Type B pancreatic cell (in vitro differentiated cells): ENCODE results near the gene IFNA2. TPM values are rescaled to one million over a fixed set of nuclear protein-coding genes. Genes with fewer than 3 reads are reported as not detected.

Experiments
- DNase-seq: peaks from one replicate; pipeline ENCODE4 v3.0.0; 2021; ENCODE audit warnings: mixed read lengths; ENCODE audit not compliant: unreplicated experiment; ENCODE audit errors: extremely low spot score
- H3K27ac Mint-ChIP-seq: 2 replicates; pipeline ENCODE4 v1.8.0; 2021; ENCODE audit warnings: mild to moderate bottlenecking, mixed read lengths
- H3K27me3 Mint-ChIP-seq: 2 replicates; pipeline ENCODE4 v1.8.0; 2021; ENCODE audit warnings: mixed read lengths
- H3K36me3 Mint-ChIP-seq: 2 replicates; pipeline ENCODE4 v1.8.0; 2021; ENCODE audit warnings: mixed read lengths
- H3K4me1 Mint-ChIP-seq: one replicate; pipeline ENCODE4 v1.8.0; 2021; ENCODE audit warnings: mixed read lengths; ENCODE audit not compliant: unreplicated experiment
- H3K4me3 Mint-ChIP-seq: 2 replicates; pipeline ENCODE4 v1.8.0; 2021; ENCODE audit warnings: mild to moderate bottlenecking, mixed read lengths
- H3K9me3 Mint-ChIP-seq: 2 replicates; pipeline ENCODE4 v1.8.0; 2021; ENCODE audit warnings: mixed read lengths
- CTCF ChIP-seq: fragments of 200-600 bp; sonication (generic); conservative IDR thresholded peaks from 2 replicates; pipeline ENCODE4 v1.5.0; 2021; ENCODE audit warnings: antibody characterized with exemption, mild to moderate bottlenecking
- total RNA-seq: library from RNA; stranded (reverse); gene quantifications from 2 replicates; pipeline ENCODE4 v1.2.1, GENCODE V29; 2021; ENCODE audit warnings: low replicate concordance

The IFNA2 gene
- total RNA-seq, 1 donor from 2014 or later = not detected

DNA sequence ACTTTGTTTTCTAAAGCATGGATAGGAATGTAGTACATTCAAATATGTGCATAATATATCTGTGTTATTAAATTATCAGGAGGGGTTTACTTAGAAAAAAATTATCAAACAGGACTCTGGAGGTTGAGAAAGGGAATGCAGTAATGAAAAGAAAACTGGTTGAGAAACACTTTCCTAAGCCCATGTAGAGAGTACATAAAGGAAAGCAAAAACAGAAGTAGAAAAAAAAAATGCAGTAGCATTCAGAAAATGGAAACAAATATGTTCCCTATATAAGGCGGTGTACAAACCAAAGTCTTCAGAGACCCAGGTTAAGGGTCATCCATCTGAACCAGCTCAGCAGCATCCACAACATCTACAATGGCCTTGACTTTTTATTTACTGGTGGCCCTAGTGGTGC, 23.6 kb upstream of the IFNA2 start, which contains the start of gene IFNA8:
TSS of gene IFNA8 (plus strand) at position 301 of the 400 bp plus-strand sequence. CDS start at position 361, 60 bp downstream.
- no peak for DNase-seq
- Mint-ChIP-seq H3K4me3 (no peak within 1 kb of the TSS), H3K4me1 (no peaks in the 10 kb centered on the region), H3K27me3 (peaks cover 21% of the 10 kb centered on the region), H3K27ac (no peak within 1 kb of the TSS), H3K9me3 (no peaks in the 10 kb centered on the region), H3K36me3 (no peaks in the 10 kb centered on the region)
- TF ChIP-seq CTCF = no peak

- no peaks in the 10 kb centered on the region for H3K9me3 Mint-ChIP-seq
- no peaks in the 10 kb centered on the region for H3K4me1 Mint-ChIP-seq
- H3K27me3 Mint-ChIP-seq = peaks cover 46% of the 10 kb centered on the region
- H3K36me3 Mint-ChIP-seq = no peaks in the 10 kb centered on the region
- DNase-seq = no peak
- H3K4me3 Mint-ChIP-seq = no peak overlapping the region
- no peak for TF ChIP-seq CTCF
- no peak overlapping the region for H3K27ac Mint-ChIP-seq
Measured at GRCh38 chr9:21404146-21404545, 18.9 kb upstream of the IFNA2 start.

DNA sequence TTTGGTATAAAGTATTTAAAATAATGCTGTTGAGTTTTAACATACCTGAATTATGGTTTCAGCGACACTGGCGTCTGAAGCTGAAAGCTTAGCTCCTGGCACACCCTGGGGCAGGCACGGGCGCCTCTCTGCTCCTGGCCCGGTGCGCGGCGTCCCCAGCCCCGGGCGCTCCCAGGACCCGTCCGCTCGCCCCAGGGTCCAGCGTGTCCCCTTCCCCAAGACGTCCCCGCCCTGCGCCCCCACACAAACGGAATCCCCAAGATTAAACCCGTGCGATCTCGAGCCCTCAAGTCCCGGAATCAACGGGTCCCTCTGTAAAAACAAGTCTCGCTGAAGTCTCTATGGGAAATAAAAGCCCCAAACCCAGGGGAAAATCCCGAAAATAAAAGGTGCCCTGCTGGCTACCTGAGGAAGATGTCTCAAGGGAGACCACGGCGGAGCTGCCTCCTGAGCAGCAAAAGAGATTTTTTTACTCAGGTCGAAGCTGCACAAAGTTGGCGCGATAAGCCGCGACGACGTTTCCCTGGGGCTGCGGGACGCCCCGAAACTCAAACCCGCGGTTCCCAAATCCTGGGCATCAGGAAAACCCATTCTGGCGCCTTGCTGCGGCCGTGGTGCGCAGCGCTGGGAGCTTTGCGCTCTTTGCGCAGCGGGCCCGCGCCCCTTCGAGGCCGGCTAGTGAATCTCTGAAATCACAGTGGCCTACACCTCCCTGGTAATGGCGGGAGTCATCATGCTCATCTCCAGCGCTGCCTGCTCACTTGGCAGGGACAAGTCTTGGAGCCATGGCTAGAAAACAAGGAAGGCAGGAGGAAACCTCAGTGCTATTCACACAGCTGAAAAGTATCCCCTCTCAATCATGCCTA, 17.4 kb upstream of the IFNA2 start:
- Mint-ChIP-seq H3K27me3 (peaks cover 61% of the 10 kb centered on the region), H3K27ac (no peak overlapping the region)
- DNase-seq = no peak

DNA sequence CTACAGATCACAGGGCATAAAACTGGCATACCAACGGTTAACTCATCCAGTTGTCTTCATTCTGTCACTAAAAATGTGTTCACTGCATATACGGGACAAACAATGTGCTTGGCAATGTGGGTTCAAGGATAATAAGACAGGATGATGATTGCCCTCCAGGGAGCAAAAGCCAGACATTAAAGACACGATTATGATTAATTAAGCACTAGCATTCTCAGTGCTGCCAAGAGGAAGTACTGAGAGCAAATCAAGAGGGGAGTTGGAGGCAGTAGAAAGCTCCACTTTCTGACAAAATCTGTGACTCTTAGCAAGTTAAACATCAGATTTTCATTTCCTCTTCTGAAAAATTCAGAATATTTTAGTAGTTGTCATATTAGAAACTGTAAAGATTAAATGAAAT, 14.8 kb upstream of the IFNA2 start:
- TF ChIP-seq CTCF = no peak
- DNase-seq = no peak
- Mint-ChIP-seq H3K36me3 (no peaks in the 10 kb centered on the region), H3K27me3 (peaks cover 75% of the 10 kb centered on the region), H3K27ac (no peak overlapping the region), H3K9me3 (no peaks in the 10 kb centered on the region), H3K4me3 (no peak overlapping the region), H3K4me1 (no peaks in the 10 kb centered on the region)

More for the DNA sequence above, 17.4 kb upstream of the IFNA2 start:
- Mint-ChIP-seq H3K9me3 (no peaks in the 10 kb centered on the region), H3K36me3 (no peaks in the 10 kb centered on the region), H3K4me1 (no peaks in the 10 kb centered on the region), H3K4me3 (peak overlapping the region; percentile 87)
- peak; percentile 39 for TF ChIP-seq CTCF

GRCh38 chr9:21398955-21399489, 13.8 kb upstream of the IFNA2 start:
- Mint-ChIP-seq H3K4me3 (no peak overlapping the region), H3K27ac (no peak overlapping the region), H3K36me3 (no peaks in the 10 kb centered on the region), H3K9me3 (no peaks in the 10 kb centered on the region), H3K4me1 (no peaks in the 10 kb centered on the region), H3K27me3 (peaks cover 70% of the 10 kb centered on the region)
- TF ChIP-seq CTCF = no peak
- no peak for DNase-seq
